Peyer's patch (tissue), 4 donors: ENCODE results near the gene SLK. TPM values are rescaled to one million over a fixed set of nuclear protein-coding genes. Genes with fewer than 3 reads are reported as not detected.

Source experiments
- DNase-seq, 3 donors: peaks; one replicate each; pipeline ENCODE4 v3.0.0-alpha.2; 2017 to 2019
- H3K27ac ChIP-seq, 4 donors: fragments of 200-600 bp; sonication (generic); one replicate each; pipeline ENCODE4 v1.5.1; 2016 to 2019
- H3K27me3 ChIP-seq, 2 donors: fragments of 200-600 bp; sonication (generic); one replicate each; pipeline ENCODE4 v1.5.1; 2019
- H3K36me3 ChIP-seq, 3 donors: fragments of 200-600 bp; sonication (generic); one replicate each; pipeline ENCODE4 v1.5.1; 2016 to 2019
- H3K4me1 ChIP-seq, 4 donors: fragments of 200-600 bp; sonication (generic); one replicate each; pipeline ENCODE4 v1.5.1; 2016 to 2019
- H3K4me3 ChIP-seq, 4 donors: fragments of 200-600 bp; sonication (generic); 1 replicate in 3 of 4; 2 replicates in 1 of 4; pipeline ENCODE4 v1.5.1; 2016 to 2019; ENCODE audit warnings: mild to moderate bottlenecking in 1 of 4
- H3K9me3 ChIP-seq, 4 donors: fragments of 200-600 bp; sonication (generic); one replicate each; pipeline ENCODE4 v1.5.1; 2016 to 2019; ENCODE audit warnings: mild to moderate bottlenecking in 1 of 4
- CTCF ChIP-seq, 6 experiments: fragments of 450-650 bp in 4 of 6; fragments of 200-600 bp in 2 of 6; sonication (generic) in 1 of 6; IDR thresholded peaks; one replicate each; pipeline ENCODE4 v1.5.1; 2017 to 2019; ENCODE audit warnings: antibody characterized with exemption in 6 of 6, mild to moderate bottlenecking in 3 of 6, moderate library complexity in 1 of 6
- POLR2A ChIP-seq, 2 donors: fragments of 450-650 bp; IDR thresholded peaks; one replicate each; pipeline ENCODE4 v1.5.1; 2017; ENCODE audit warnings: antibody characterized with exemption in 2 of 2, mild to moderate bottlenecking in 2 of 2, moderate library complexity in 2 of 2
- total RNA-seq, 4 donors: library from RNA; depleted of rRNA; stranded (reverse); fragments of >200 nt; gene quantifications; one replicate each; pipeline ENCODE4 v1.1.0, GENCODE V29; 2016

Gene SLK
- total RNA-seq, 4 donors from 2014 or later = 38.5 to 55.4 (median 52.6) TPM

DNA sequence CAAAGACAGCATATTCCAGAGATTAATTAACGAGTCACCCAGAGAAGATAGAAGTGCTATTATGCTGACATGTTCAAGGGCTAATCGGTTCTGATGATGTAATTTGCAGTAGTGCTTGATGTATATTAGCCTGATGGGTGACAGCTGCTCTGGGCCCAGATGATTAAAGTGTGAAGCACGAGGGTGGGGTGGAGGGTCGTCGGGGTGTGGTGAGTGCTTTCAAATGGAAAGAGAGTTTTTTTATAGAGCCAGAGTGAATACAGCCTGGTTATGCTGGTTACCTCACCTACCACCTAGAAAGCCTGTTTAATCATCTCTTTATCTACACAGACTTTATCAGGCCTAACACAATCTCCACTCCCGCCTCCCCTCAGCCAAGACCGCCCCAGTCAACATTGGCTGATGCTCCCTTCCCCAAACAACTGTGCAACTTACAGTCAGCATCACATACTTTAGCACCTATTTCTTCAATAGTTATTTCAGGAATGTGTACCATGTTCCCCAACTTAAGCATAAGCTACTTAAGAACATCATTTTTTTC is 37.5 kb upstream of the SLK start:
- DNase-seq = no peak
- no peaks in the 10 kb centered on the region for H3K27me3 ChIP-seq
- no peaks in the 10 kb centered on the region for H3K4me1 ChIP-seq
- no peaks in the 10 kb centered on the region for H3K36me3 ChIP-seq
- TF ChIP-seq CTCF (IDR thresholded peaks at IDR 0.05) = no peak
- TF ChIP-seq POLR2A (IDR thresholded peaks at IDR 0.05) = no peak
- H3K4me3 ChIP-seq = no peak overlapping the region
- no peak overlapping the region for H3K27ac ChIP-seq
- no peaks in the 10 kb centered on the region for H3K9me3 ChIP-seq

DNA sequence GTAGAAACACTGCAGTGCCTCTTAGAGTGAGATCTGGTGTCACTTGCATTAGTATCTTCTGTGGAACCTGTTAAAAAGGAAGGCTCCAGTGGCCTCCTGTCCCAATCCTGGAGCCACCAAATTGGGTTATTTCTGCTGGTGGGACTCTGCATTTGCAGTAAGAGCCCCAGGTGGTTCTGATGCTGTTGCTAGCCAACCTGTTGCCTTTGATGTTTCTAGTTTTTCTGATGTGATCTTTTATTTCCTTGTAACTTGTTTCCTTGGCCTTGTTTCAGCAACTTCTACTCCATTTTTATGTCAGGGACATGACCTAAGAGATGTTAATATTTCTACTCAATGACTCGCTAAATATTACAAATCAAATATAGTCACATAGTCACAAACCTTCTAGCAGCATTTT is 36.5 kb upstream of the SLK start:
- Histone ChIP-seq H3K36me3 (no peaks in the 10 kb centered on the region), H3K4me1 (no peaks in the 10 kb centered on the region), H3K27ac (no peak overlapping the region), H3K4me3 (no peak overlapping the region), H3K27me3 (no peaks in the 10 kb centered on the region), H3K9me3 (no peaks in the 10 kb centered on the region)
- no peak for DNase-seq
- TF ChIP-seq CTCF (IDR thresholded peaks at IDR 0.05) = no peak
- no peak for TF ChIP-seq POLR2A (IDR thresholded peaks at IDR 0.05)

GRCh38 chr10:103930881-103931280 is 36.1 kb upstream of the SLK start:
- Histone ChIP-seq H3K27me3 (no peaks in the 10 kb centered on the region), H3K9me3 (no peaks in the 10 kb centered on the region), H3K4me3 (no peak overlapping the region), H3K4me1 (no peaks in the 10 kb centered on the region), H3K36me3 (no peaks in the 10 kb centered on the region), H3K27ac (no peak overlapping the region)
- DNase-seq = no peak
- TF ChIP-seq CTCF (IDR thresholded peaks at IDR 0.05) = no peak
- no peak for TF ChIP-seq POLR2A (IDR thresholded peaks at IDR 0.05)

- no peaks in the 10 kb centered on the region for H3K9me3 ChIP-seq
- no peak for TF ChIP-seq POLR2A (IDR thresholded peaks at IDR 0.05)
- TF ChIP-seq CTCF (IDR thresholded peaks at IDR 0.05) = no peak
- H3K27me3 ChIP-seq = no peaks in the 10 kb centered on the region
- no peak overlapping the region for H3K4me3 ChIP-seq
- H3K4me1 ChIP-seq = no peaks in the 10 kb centered on the region
- no peaks in the 10 kb centered on the region for H3K36me3 ChIP-seq
- no peak for DNase-seq
- no peak overlapping the region for H3K27ac ChIP-seq
Measured at GRCh38 chr10:103931603-103932002, 35.3 kb upstream of the SLK start.

GRCh38 chr10:103932271-103932670 is 34.7 kb upstream of the SLK start:
- TF ChIP-seq POLR2A (IDR thresholded peaks at IDR 0.05) (no peak), CTCF (IDR thresholded peaks at IDR 0.05) (no peak)
- no peaks in the 10 kb centered on the region for H3K9me3 ChIP-seq
- no peaks in the 10 kb centered on the region for H3K36me3 ChIP-seq
- no peak overlapping the region for H3K4me3 ChIP-seq
- H3K4me1 ChIP-seq = no peaks in the 10 kb centered on the region
- DNase-seq = no peak
- H3K27me3 ChIP-seq = no peaks in the 10 kb centered on the region
- H3K27ac ChIP-seq = no peak overlapping the region

- H3K4me3 ChIP-seq = no peak overlapping the region
- no peak for DNase-seq
- H3K27me3 ChIP-seq = no peaks in the 10 kb centered on the region
- no peaks in the 10 kb centered on the region for H3K4me1 ChIP-seq
- TF ChIP-seq POLR2A (IDR thresholded peaks at IDR 0.05) (no peak), CTCF (IDR thresholded peaks at IDR 0.05) (no peak)
- H3K9me3 ChIP-seq = no peaks in the 10 kb centered on the region
- H3K36me3 ChIP-seq = no peaks in the 10 kb centered on the region
- no peak overlapping the region for H3K27ac ChIP-seq
Measured at GRCh38 chr10:103932971-103933370, 34.0 kb upstream of the SLK start.
